Lung microvascular endothelial cell (primary cell): ENCODE data around the gene C1QA. TPM values are rescaled to one million over a fixed set of nuclear protein-coding genes. Genes with fewer than 3 reads are reported as not detected.
A peak's percentile ranks its signal among the peaks of the same experiment; 100 is the strongest.
"Not testable (repeated sequence)": the region's sequence is repeated elsewhere in the genome, so short reads cannot be mapped to it uniquely, and the experiment has no call there.

Experiments
- DNase-seq, 2 donors: peaks; one replicate each; pipeline versions ENCODE4 v3.0.0 to v3.0.0-alpha.2; 2010; ENCODE audit warnings: low read depth in 2 of 2
- total RNA-seq: library from RNA; depleted of rRNA; stranded (reverse); fragments of >200 nt; gene quantifications from 2 replicates; pipeline ENCODE4 v1.2.1, GENCODE V29; 2014

C1QA gene
- total RNA-seq, 1 donor from 2014 or later, result not detected

GRCh38 chr1:22641247-22641646 is 4.8 kb downstream of the C1QA start:
- DNase-seq, result no peak

- peak; percentile 44 to 69 for DNase-seq
Observed at GRCh38 chr1:22641906-22642636, 5.6 kb downstream of the C1QA start.

GRCh38 chr1:22643381-22643780 is 7.0 kb downstream of the C1QA start, which contains the start of gene C1QC:
Gene C1QC, plus strand, starts transcription at chr1:22643633. Its CDS starts 391 bp downstream, at chr1:22644024.
- DNase-seq, result no peak

GRCh38 chr1:22643928-22644327 is 7.5 kb downstream of the C1QA start:
- no peak for DNase-seq

GRCh38 chr1:22645931-22646330 is 9.5 kb downstream of the C1QA start:
- DNase-seq, result no peak

- no peak for DNase-seq
Observed at GRCh38 chr1:22646384-22646783, 10.0 kb downstream of the C1QA start.

- DNase-seq, result no peak
Observed at GRCh38 chr1:22650089-22650693, 13.8 kb downstream of the C1QA start.

- no peak for DNase-seq
Observed at GRCh38 chr1:22651941-22652856, 15.8 kb downstream of the C1QA start.

- DNase-seq, result no peak
Observed at GRCh38 chr1:22652881-22653316, 16.5 kb downstream of the C1QA start, which contains the start of gene C1QB. Gene C1QB, plus strand, starts transcription at chr1:22653236. Its CDS starts 6,227 bp downstream, at chr1:22659463.

GRCh38 chr1:22654692-22655091 is 18.3 kb downstream of the C1QA start:
- no peak for DNase-seq

- DNase-seq, result no peak
Observed at GRCh38 chr1:22658385-22659163, 22.1 kb downstream of the C1QA start.

- DNase-seq, result no peak
Observed at GRCh38 chr1:22660716-22661241, 24.4 kb downstream of the C1QA start.

- no peak for DNase-seq
Observed at GRCh38 chr1:22661880-22662279, 25.5 kb downstream of the C1QA start.

- DNase-seq, result peak; percentile 27 to 38
Observed at GRCh38 chr1:22662318-22662717, 25.9 kb downstream of the C1QA start.

GRCh38 chr1:22662986-22663408 is 26.6 kb downstream of the C1QA start:
- DNase-seq, result no peak

GRCh38 chr1:22665752-22666151 is 29.3 kb downstream of the C1QA start:
- DNase-seq, result peak; percentile 69 to 82

GRCh38 chr1:22666412-22666811 is 30.0 kb downstream of the C1QA start:
- DNase-seq, result no peak

- DNase-seq, result not testable (repeated sequence)
Observed at GRCh38 chr1:22668840-22669239, 32.4 kb downstream of the C1QA start.

GRCh38 chr1:22670352-22670975 is 34.0 kb downstream of the C1QA start:
- no peak for DNase-seq

- DNase-seq, result no peak
Observed at GRCh38 chr1:22671999-22672398, 35.6 kb downstream of the C1QA start.
